HCT116 (cell line): ENCODE measurements around the gene DTNBP1. TPM values are rescaled to one million over a fixed set of nuclear protein-coding genes. Genes with fewer than 3 reads are reported as not detected.

Experiments
- ATAC-seq: fragments of 200-7000 bp; cut with Tn5 transposase; 2 replicates; pipeline ENCODE4 v1.9.1; 2020; ENCODE audit warnings: mild to moderate bottlenecking, moderate library complexity
- BruUV-seq: library from RNA; stranded (reverse); fragments of 400-500 nt; replicated peaks from 2 replicates; lab custom pipeline; 2021; lab: Mats Ljungman, UMichigan
- CTCF ChIA-PET: fragments of 300-600 bp; sonication (Branson Sonifier 250); formaldehyde crosslinking; loops from one replicate; lab custom pipeline; 2021; ENCODE audit warnings: antibody characterized with exemption; lab: Charles Lee
- POLR2A ChIA-PET: fragments of 300-600, 350-600 bp; sonication (Branson Sonifier 250); formaldehyde crosslinking; loops from one replicate; lab custom pipeline; 2021; ENCODE audit warnings: antibody characterized with exemption; lab: Charles Lee
- RAD21 ChIA-PET, 2 experiments: fragments of 300-600 bp; sonication (Branson Sonifier 250); formaldehyde crosslinking; loops; one replicate each; lab custom pipeline; 2023; ENCODE audit warnings: low total read pairs in 2 of 2; ENCODE audit not compliant: uncharacterized antibody in 2 of 2, unreplicated experiment in 2 of 2, low non-redundant PET in 1 of 2; lab: Charles Lee
- DNase-seq: peaks from one replicate; pipeline ENCODE4 v3.0.0-alpha.2; 2010; ENCODE audit warnings: low read depth, low spot score
- H2AFZ ChIP-seq: fragments of 200-600 bp; shearing (Covaris generic), sonication (generic); 2 replicates; pipeline ENCODE4 v1.6.1; 2017; ENCODE audit warnings: low read depth, mixed run types, mixed read lengths, antibody characterized with exemption, low read length; ENCODE audit not compliant: poor library complexity, severe bottlenecking
- H3K27ac ChIP-seq: 2 replicates; pipeline ENCODE4 v1.5.1; 2012; ENCODE audit warnings: low read depth, low read length
- H3K27me3 ChIP-seq: fragments of 200-600 bp; sonication (generic); 2 replicates; pipeline ENCODE4 v1.6.1; 2016; ENCODE audit warnings: mixed run types, low read length, mixed read lengths; ENCODE audit not compliant: insufficient read depth
- H3K36me3 ChIP-seq, 2 experiments: fragments of 200-500 bp in 1 of 2; fragments of 200-600 bp in 1 of 2; sonication (Bioruptor generic) in 1 of 2; sonication (generic) in 1 of 2; 2 replicates each; pipeline versions ENCODE4 v1.5.1 to v1.6.1; 2014 to 2016; ENCODE audit warnings: low read length in 2 of 2, inconsistent platforms in 1 of 2, mixed read lengths in 1 of 2, mixed run types in 1 of 2; ENCODE audit not compliant: insufficient read depth in 2 of 2, control insufficient read depth in 1 of 2
- H3K4me1 ChIP-seq, 2 experiments: fragments of 200-600 bp in 1 of 2; sonication (generic) in 1 of 2; 2 replicates each; pipeline versions ENCODE4 v1.5.1 to v1.6.1; 2012 to 2017; ENCODE audit warnings: low read length in 2 of 2, inconsistent platforms in 1 of 2, mild to moderate bottlenecking in 1 of 2, mixed read lengths in 1 of 2, mixed run types in 1 of 2, moderate library complexity in 1 of 2; ENCODE audit not compliant: insufficient read depth in 2 of 2, control insufficient read depth in 1 of 2
- H3K4me2 ChIP-seq: fragments of 200-600 bp; sonication (generic); 2 replicates; pipeline ENCODE4 v1.6.1; 2017; ENCODE audit warnings: mixed run types, low read length, mixed read lengths
- H3K4me3 ChIP-seq, 2 experiments: fragments of 200-600 bp in 1 of 2; sonication (generic) in 1 of 2; replicated peaks in 1 of 2; 2 replicates each; pipeline ENCODE4 v1.5.1; 2011 to 2016; ENCODE audit warnings: low read length in 2 of 2, control low read depth in 1 of 2, low read depth in 1 of 2, mild to moderate bottlenecking in 1 of 2, mixed read lengths in 1 of 2, mixed run types in 1 of 2
- H3K79me2 ChIP-seq: fragments of 200-600 bp; sonication (generic); 2 replicates; pipeline ENCODE4 v1.6.1; 2017; ENCODE audit warnings: mild to moderate bottlenecking, mixed run types, low read length, moderate library complexity, mixed read lengths; ENCODE audit not compliant: insufficient read depth
- H3K9ac ChIP-seq: fragments of 200-600 bp; sonication (generic); 2 replicates; pipeline ENCODE4 v1.6.1; 2016; ENCODE audit warnings: low read length, mixed read lengths
- H3K9me2 ChIP-seq: fragments of 200-600 bp; sonication (generic), shearing (Covaris generic); 2 replicates; pipeline ENCODE4 v1.6.1; 2017; ENCODE audit warnings: mixed run types, mild to moderate bottlenecking, moderate library complexity; ENCODE audit not compliant: insufficient read depth
- H3K9me3 ChIP-seq, 2 experiments: fragments of 200-500 bp in 1 of 2; fragments of 200-600 bp in 1 of 2; sonication (Bioruptor generic) in 1 of 2; sonication (generic) in 1 of 2; 2 replicates each; pipeline ENCODE4 v1.6.1; 2014 to 2017; ENCODE audit warnings: low read length in 2 of 2, mixed read lengths in 2 of 2, inconsistent platforms in 1 of 2, low read depth in 1 of 2, mild to moderate bottlenecking in 1 of 2, mixed run types in 1 of 2, moderate library complexity in 1 of 2; ENCODE audit not compliant: control insufficient read depth in 1 of 2, insufficient read depth in 1 of 2
- H4K20me1 ChIP-seq: fragments of 200-600 bp; sonication (generic), shearing (Covaris generic); 2 replicates; pipeline ENCODE4 v1.6.1; 2017; ENCODE audit warnings: mixed run types, mild to moderate bottlenecking, moderate library complexity; ENCODE audit not compliant: insufficient read depth
- CEBPB ChIP-seq: IDR thresholded peaks from 2 replicates; pipeline ENCODE4 v1.6.1; 2012; ENCODE audit warnings: low read depth
- CTCF ChIP-seq, 3 experiments: fragments of 200-600 bp in 1 of 3; sonication (generic) in 1 of 3; IDR thresholded peaks in 2 of 3; conservative IDR thresholded peaks in 1 of 3; 2 replicates each; pipeline ENCODE4 v1.5.1; 2012 to 2017; ENCODE audit warnings: low read depth in 2 of 3, low read length in 2 of 3, antibody characterized with exemption in 1 of 3, borderline replicate concordance in 1 of 3, control low read depth in 1 of 3, mild to moderate bottlenecking in 1 of 3, mixed read lengths in 1 of 3, mixed run types in 1 of 3, moderate library complexity in 1 of 3; ENCODE audit not compliant: insufficient read depth in 1 of 3
- EGR1 ChIP-seq: IDR thresholded peaks from 2 replicates; pipeline ENCODE4 v1.6.1; 2012; ENCODE audit warnings: low read depth
- ELF1 ChIP-seq: IDR thresholded peaks from 2 replicates; pipeline ENCODE4 v1.6.1; 2012; ENCODE audit warnings: low read depth, borderline replicate concordance
- EZH2 ChIP-seq: fragments of 200-600 bp; sonication (generic); IDR thresholded peaks from 2 replicates; pipeline ENCODE4 v1.6.1; 2017; ENCODE audit warnings: antibody characterized with exemption, mixed run types
- EZH2phosphoT487 ChIP-seq: fragments of 200-600 bp; IDR thresholded peaks from 2 replicates; pipeline ENCODE4 v1.6.1; 2018; ENCODE audit warnings: antibody characterized with exemption, borderline replicate concordance
- JUND ChIP-seq: IDR thresholded peaks from 2 replicates; pipeline ENCODE4 v1.6.1; 2012
- MAX ChIP-seq: IDR thresholded peaks from 2 replicates; pipeline ENCODE4 v1.6.1; 2012
- POLR2AphosphoS5 ChIP-seq: IDR thresholded peaks from 2 replicates; pipeline ENCODE4 v1.6.1; 2011; ENCODE audit warnings: mild to moderate bottlenecking, low read depth, low read length, moderate library complexity
- RAD21 ChIP-seq: IDR thresholded peaks from 2 replicates; pipeline ENCODE4 v1.6.1; 2012; ENCODE audit warnings: low read depth, mild to moderate bottlenecking
- REST ChIP-seq: IDR thresholded peaks from 2 replicates; pipeline ENCODE4 v1.6.1; 2012; ENCODE audit warnings: low read depth
- SIN3A ChIP-seq: IDR thresholded peaks from 2 replicates; pipeline ENCODE4 v1.6.1; 2012; ENCODE audit warnings: low read depth
- SP1 ChIP-seq: IDR thresholded peaks from 2 replicates; pipeline ENCODE4 v1.6.1; 2012; ENCODE audit warnings: low read depth
- TCF7L2 ChIP-seq: IDR thresholded peaks from 2 replicates; pipeline ENCODE4 v1.7.0; 2011; ENCODE audit warnings: borderline replicate concordance, inconsistent platforms; ENCODE audit not compliant: insufficient read depth, insufficient read length; ENCODE audit errors: extremely low read depth
- ZBTB33 ChIP-seq: IDR thresholded peaks from 2 replicates; pipeline ENCODE4 v1.6.1; 2011; ENCODE audit warnings: mild to moderate bottlenecking, low read length, moderate library complexity; ENCODE audit not compliant: insufficient replicate concordance; ENCODE audit errors: extremely low read depth
- ZFX ChIP-seq: fragments of 450-650 bp; IDR thresholded peaks from 2 replicates; pipeline ENCODE4 v1.6.1; 2017
- ZNF274 ChIP-seq: fragments of 200-500 bp; sonication (Bioruptor generic); IDR thresholded peaks from 2 replicates; pipeline ENCODE4 v1.6.1; 2014; ENCODE audit warnings: mild to moderate bottlenecking, low read depth, low read length, inconsistent platforms
- intact Hi-C: fragments of 100-400 bp; cut with micrococcal nuclease; formaldehyde crosslinking; loops from 2 replicates; pipeline ENCODE4 v1.10.0; 2022
- total RNA-seq: library from RNA; stranded (reverse); gene quantifications from one replicate; pipeline ENCODE4 v1.2.1, GENCODE V29; 2021; ENCODE audit not compliant: unreplicated experiment

Gene DTNBP1
- total RNA-seq, 1 experiment from 2014 or later = 16.7 TPM

GRCh38 chr6:15708231-15708630, 45.4 kb upstream of the DTNBP1 start:
- Histone ChIP-seq H3K9me2 (no peaks in the 10 kb centered on the region), H3K4me2 (no peak overlapping the region), H4K20me1 (no peaks in the 10 kb centered on the region), H3K9ac (no peak overlapping the region), H2AFZ (no peak overlapping the region), H3K36me3 (no peaks in the 10 kb centered on the region), H3K4me1 (no peaks in the 10 kb centered on the region), H3K27me3 (no peaks in the 10 kb centered on the region), H3K79me2 (no peaks in the 10 kb centered on the region)
- DNase-seq = no peak
- intact Hi-C loops = no loop called here
- RAD21 ChIA-PET = no interaction called here
- CTCF ChIA-PET = no interaction called here
- POLR2A ChIA-PET = no interaction called here
- TF ChIP-seq JUND = no peak
- TF ChIP-seq RAD21 = no peak
- TF ChIP-seq EZH2phosphoT487 = no peak
- TF ChIP-seq ZNF274 = no peak
- TF ChIP-seq EGR1 = no peak
- TF ChIP-seq REST = no peak
- no peak for TF ChIP-seq CEBPB
- no peak for TF ChIP-seq POLR2AphosphoS5
- no peak for TF ChIP-seq ELF1
- no peak for TF ChIP-seq ZFX
- TF ChIP-seq SIN3A = no peak
- no peak for TF ChIP-seq EZH2
- TF ChIP-seq SP1 = no peak
- no peak for TF ChIP-seq ZBTB33
- TF ChIP-seq TCF7L2 = no peak
- no peak for TF ChIP-seq MAX
- no peak for TF ChIP-seq CTCF (IDR thresholded peaks at IDR 0.05 in 2 of 3, conservative IDR thresholded peaks at IDR 0.05 in 1 of 3; ENCODE audit: borderline replicate concordance in 1 of 3, insufficient read depth in 1 of 3, low read depth in 2 of 3, low read length in 2 of 3)
- TF ChIP-seq, all 23 proteins: peak for 0
- no peak for ATAC-seq
- no TSS peak for BruUV-seq
- Histone ChIP-seq H3K9me3 (0 out of 4 replicates have a peak, but pooled peaks cover 0 to 5% of the 10 kb centered on the region in 2 experiments), H3K4me3 (no peak overlapping the region), H3K27ac (no peak overlapping the region)
